GM12873 (cell line): ENCODE measurements around the gene TMEM273.

Experiments
- CTCF ChIP-seq: IDR thresholded peaks from 2 replicates; pipeline ENCODE4 v1.5.1; 2012; ENCODE audit warnings: low read depth, mild to moderate bottlenecking, moderate library complexity, low read length, control low read depth; ENCODE audit not compliant: insufficient read depth; ENCODE audit errors: missing control alignments

Gene TMEM273

DNA sequence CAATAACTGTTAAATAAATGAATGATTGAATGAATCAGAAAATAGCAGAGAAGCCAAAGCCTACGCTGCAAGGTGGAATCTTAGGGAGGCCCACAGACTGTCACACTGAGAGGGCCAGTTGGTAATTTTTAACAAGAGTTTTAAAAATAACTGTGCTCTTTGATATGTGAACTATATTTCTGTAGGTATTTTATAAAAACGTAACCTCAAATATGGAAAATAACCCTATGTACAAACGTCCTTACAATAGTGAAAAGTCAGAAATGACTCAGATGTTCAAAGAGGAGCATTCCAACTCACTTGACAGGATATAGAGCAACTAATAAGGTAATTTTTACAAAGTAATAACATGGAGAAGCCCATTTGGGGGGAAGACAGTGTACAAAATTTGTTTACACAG is 18.9 kb upstream of the TMEM273 start:
- no peak for TF ChIP-seq CTCF

GRCh38 chr10:49205206-49205605 is 17.0 kb upstream of the TMEM273 start:
- no peak for TF ChIP-seq CTCF

DNA sequence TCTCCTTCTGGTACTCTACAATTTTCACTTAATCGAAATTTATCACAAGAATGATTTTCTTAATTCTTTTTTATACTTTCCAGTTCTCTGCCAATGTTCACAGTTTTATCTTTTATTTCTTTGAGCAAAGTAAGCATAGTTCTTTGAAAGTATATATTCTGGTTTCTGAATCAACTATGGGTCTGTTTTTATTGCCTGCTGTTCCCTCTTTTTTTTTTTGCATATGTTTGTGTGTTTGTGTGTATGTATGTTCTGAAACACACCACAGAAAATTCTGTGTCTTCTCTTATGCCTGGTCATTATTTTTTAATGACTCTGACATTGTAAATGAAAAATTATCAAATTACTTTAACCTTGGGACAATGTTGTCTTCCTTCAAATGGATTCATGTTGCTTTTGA is 15.9 kb upstream of the TMEM273 start:
- no peak for TF ChIP-seq CTCF

DNA sequence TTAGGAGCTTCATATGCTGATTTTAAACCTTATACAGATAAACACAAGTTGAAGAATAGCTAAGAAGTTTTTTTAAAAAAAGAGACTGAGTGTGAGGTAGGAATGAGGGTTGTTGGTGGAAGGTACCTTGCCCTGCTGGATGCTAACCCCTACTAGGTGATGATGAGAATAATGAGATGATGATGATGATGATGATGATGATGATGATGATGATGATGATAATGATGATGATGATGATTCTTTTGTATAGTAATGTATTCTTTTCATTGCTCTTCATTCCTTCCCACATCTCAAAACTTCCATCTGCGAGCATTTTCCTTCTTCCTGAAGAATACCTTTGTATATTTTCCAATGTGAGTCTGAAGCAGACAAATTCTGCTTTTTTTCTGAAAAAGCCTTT is 14.1 kb upstream of the TMEM273 start:
- TF ChIP-seq CTCF = no peak

GRCh38 chr10:49200854-49201253 is 12.7 kb upstream of the TMEM273 start:
- TF ChIP-seq CTCF = no peak

- TF ChIP-seq CTCF = no peak
Measured at GRCh38 chr10:49197171-49197570, 9.0 kb upstream of the TMEM273 start.

GRCh38 chr10:49194212-49194920 is 6.2 kb upstream of the TMEM273 start:
- TF ChIP-seq CTCF = no peak
